HEK293 (cell line): Measurements from ENCODE around the gene ZFP62.

Source experiments
- CTCF ChIA-PET: fragments of 350-600 bp; formaldehyde crosslinking; extraction: SDS; loops from one replicate; lab custom pipeline; 2021; ENCODE audit warnings: antibody characterized with exemption; lab: Yijun Ruan, JAX
- POLR2A ChIA-PET: fragments of 300-600 bp; formaldehyde crosslinking; extraction: SDS; loops from one replicate; lab custom pipeline; 2020; ENCODE audit warnings: antibody characterized with exemption, inconsistent platforms; lab: Yijun Ruan, JAX
- H3K27ac ChIP-seq: fragments of 200-500 bp; sonication (Bioruptor generic); 2 replicates; pipeline ENCODE4 v1.5.1; 2014; ENCODE audit warnings: low read depth, low read length, control low read depth, inconsistent platforms; ENCODE audit errors: extremely low read depth
- H3K36me3 ChIP-seq, 2 experiments: fragments of 200-500 bp in 1 of 2; sonication (Bioruptor generic) in 1 of 2; 1 replicate in 1 of 2; 2 replicates in 1 of 2; pipeline ENCODE4 v1.5.1; 2014 to 2017; ENCODE audit warnings: inconsistent platforms in 2 of 2, low read length in 2 of 2; ENCODE audit not compliant: control insufficient read depth in 2 of 2, insufficient read depth in 1 of 2
- H3K4me1 ChIP-seq: fragments of 200-500 bp; sonication (Bioruptor generic); 2 replicates; pipeline ENCODE4 v1.5.1; 2014; ENCODE audit warnings: mild to moderate bottlenecking, low read length, inconsistent platforms; ENCODE audit not compliant: control insufficient read depth, insufficient read depth
- H3K4me3 ChIP-seq: 2 replicates; pipeline ENCODE4 v1.5.1; 2011; ENCODE audit warnings: low read depth, mild to moderate bottlenecking, control low read depth, low read length, moderate library complexity
- H3K9me3 ChIP-seq: fragments of 200-500 bp; sonication (Bioruptor generic); 2 replicates; pipeline ENCODE4 v1.5.1; 2014; ENCODE audit warnings: low read depth, low read length, inconsistent platforms; ENCODE audit not compliant: control insufficient read depth, insufficient read depth
- GLIS1 ChIP-seq: fragments of 450-650 bp; formaldehyde crosslinking; IDR thresholded peaks from 2 replicates; pipeline ENCODE4 v1.5.1; 2016; ENCODE audit warnings: missing biosample characterization, missing genetic modification characterization
- PRDM2 ChIP-seq: fragments of 450-650 bp; formaldehyde crosslinking; IDR thresholded peaks from 2 replicates; pipeline ENCODE4 v1.5.1; 2016; ENCODE audit warnings: missing biosample characterization, missing genetic modification characterization, borderline replicate concordance
- YY2 ChIP-seq: fragments of 450-650 bp; formaldehyde crosslinking; IDR thresholded peaks from 2 replicates; pipeline ENCODE4 v1.5.1; 2016; ENCODE audit warnings: missing biosample characterization, missing genetic modification characterization
- ZNF529 ChIP-seq: fragments of 450-650 bp; formaldehyde crosslinking; IDR thresholded peaks from 2 replicates; pipeline ENCODE4 v1.5.1; 2017; ENCODE audit warnings: missing genetic modification characterization, missing biosample characterization; ENCODE audit not compliant: insufficient replicate concordance
- ZNF596 ChIP-seq: fragments of 450-650 bp; IDR thresholded peaks from 2 replicates; pipeline ENCODE4 v1.5.0; 2018; ENCODE audit warnings: missing biosample characterization, mild to moderate bottlenecking, missing genetic modification characterization, moderate library complexity
- ZNF600 ChIP-seq: fragments of 450-650 bp; formaldehyde crosslinking; IDR thresholded peaks from 2 replicates; pipeline ENCODE4 v1.5.1; 2016; ENCODE audit warnings: missing biosample characterization, missing genetic modification characterization
- ZNF660 ChIP-seq: fragments of 450-650 bp; IDR thresholded peaks from 2 replicates; pipeline ENCODE4 v1.5.1; 2018; ENCODE audit warnings: missing biosample characterization, mild to moderate bottlenecking, missing genetic modification characterization
- ZNF768 ChIP-seq: fragments of 450-650 bp; formaldehyde crosslinking; IDR thresholded peaks from 2 replicates; pipeline ENCODE4 v1.5.1; 2018; ENCODE audit warnings: missing biosample characterization, mild to moderate bottlenecking, missing genetic modification characterization
- ZXDB ChIP-seq: fragments of 450-650 bp; formaldehyde crosslinking; IDR thresholded peaks from 2 replicates; pipeline ENCODE4 v1.5.1; 2016; ENCODE audit warnings: missing biosample characterization, missing genetic modification characterization
- TF ChIP-seq, protein P1 (sequence below): fragments of 450-650 bp; formaldehyde crosslinking; IDR thresholded peaks from 2 replicates; pipeline ENCODE4 v1.5.1; 2016; ENCODE audit warnings: missing biosample characterization, missing genetic modification characterization
- TF ChIP-seq, protein P2 (sequence below): fragments of 450-650 bp; formaldehyde crosslinking; IDR thresholded peaks from 2 replicates; pipeline ENCODE4 v1.5.1; 2017; ENCODE audit warnings: missing biosample characterization, missing genetic modification characterization

The ZFP62 gene

GRCh38 chr5:180818677-180819341 is 42.3 kb downstream of the ZFP62 start:
- TF ChIP-seq ZNF768 (tag by site-specific recombination) (peak; percentile 91; the same call in 1 of the 2 replicates), PRDM2 (tag by site-specific recombination) (no peak)
- Histone ChIP-seq H3K4me1 (peaks cover 18% of the 10 kb centered on the region), H3K36me3 (no peaks in the 10 kb centered on the region), H3K4me3 (no peak overlapping the region), H3K27ac (no peak overlapping the region), H3K9me3 (no peaks in the 10 kb centered on the region)
- ChIA-PET CTCF (interaction anchor here (0.7 kb wide), 1 partner anchor 14 kb away, joined by 3 read pairs; no protein-coding TSS in a partner anchor), POLR2A (interaction anchor here (0.6 kb wide), 1 partner anchor 8 kb away, joined by 4 read pairs; no protein-coding TSS in a partner anchor)

GRCh38 chr5:180817893-180818674 is 43.0 kb downstream of the ZFP62 start:
- Histone ChIP-seq H3K4me1 (peaks cover 22% of the 10 kb centered on the region), H3K4me3 (no peak overlapping the region), H3K9me3 (no peaks in the 10 kb centered on the region), H3K36me3 (no peaks in the 10 kb centered on the region), H3K27ac (no peak overlapping the region)
- TF ChIP-seq ZNF660 (tag by site-specific recombination) (no peak), ZNF600 (no peak), ZNF596 (tag by site-specific recombination) (no peak), GLIS1 (no peak), YY2 (no peak), ZNF529 (tag by site-specific recombination) (no peak), ZXDB (tag by site-specific recombination) (no peak)
- TF ChIP-seq, protein P1, sequence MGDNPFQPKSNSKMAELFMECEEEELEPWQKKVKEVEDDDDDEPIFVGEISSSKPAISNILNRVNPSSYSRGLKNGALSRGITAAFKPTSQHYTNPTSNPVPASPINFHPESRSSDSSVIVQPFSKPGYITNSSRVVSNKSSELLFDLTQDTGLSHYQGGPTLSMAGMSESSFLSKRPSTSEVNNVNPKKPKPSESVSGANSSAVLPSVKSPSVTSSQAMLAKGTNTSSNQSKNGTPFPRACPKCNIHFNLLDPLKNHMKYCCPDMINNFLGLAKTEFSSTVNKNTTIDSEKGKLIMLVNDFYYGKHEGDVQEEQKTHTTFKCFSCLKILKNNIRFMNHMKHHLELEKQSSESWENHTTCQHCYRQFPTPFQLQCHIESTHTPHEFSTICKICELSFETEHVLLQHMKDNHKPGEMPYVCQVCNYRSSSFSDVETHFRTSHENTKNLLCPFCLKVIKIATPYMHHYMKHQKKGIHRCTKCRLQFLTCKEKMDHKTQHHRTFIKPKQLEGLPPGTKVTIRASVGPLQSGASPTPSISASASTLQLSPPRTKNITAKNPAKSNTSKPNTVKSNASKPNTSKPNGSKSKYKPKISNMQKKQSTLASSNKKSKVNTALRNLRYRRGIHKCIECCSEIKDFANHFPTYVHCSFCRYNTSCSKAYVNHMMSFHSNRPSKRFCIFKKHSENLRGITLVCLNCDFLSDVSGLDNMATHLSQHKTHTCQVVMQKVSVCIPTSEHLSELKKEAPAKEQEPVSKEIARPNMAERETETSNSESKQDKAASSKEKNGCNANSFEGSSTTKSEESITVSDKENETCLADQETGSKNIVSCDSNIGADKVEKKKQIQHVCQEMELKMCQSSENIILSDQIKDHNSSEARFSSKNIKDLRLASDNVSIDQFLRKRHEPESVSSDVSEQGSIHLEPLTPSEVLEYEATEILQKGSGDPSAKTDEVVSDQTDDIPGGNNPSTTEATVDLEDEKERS (tag by site-specific recombination): no peak
- TF ChIP-seq, protein P2, sequence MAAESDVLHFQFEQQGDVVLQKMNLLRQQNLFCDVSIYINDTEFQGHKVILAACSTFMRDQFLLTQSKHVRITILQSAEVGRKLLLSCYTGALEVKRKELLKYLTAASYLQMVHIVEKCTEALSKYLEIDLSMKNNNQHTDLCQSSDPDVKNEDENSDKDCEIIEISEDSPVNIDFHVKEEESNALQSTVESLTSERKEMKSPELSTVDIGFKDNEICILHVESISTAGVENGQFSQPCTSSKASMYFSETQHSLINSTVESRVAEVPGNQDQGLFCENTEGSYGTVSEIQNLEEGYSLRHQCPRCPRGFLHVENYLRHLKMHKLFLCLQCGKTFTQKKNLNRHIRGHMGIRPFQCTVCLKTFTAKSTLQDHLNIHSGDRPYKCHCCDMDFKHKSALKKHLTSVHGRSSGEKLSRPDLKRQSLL (tag by site-specific recombination): no peak
- CTCF ChIA-PET: interaction anchor here (0.7 kb wide), 1 partner anchor 15 kb away, joined by 3 read pairs; no protein-coding TSS in a partner anchor
- POLR2A ChIA-PET: interaction anchor here (0.6 kb wide), 1 partner anchor 8 kb away, joined by 4 read pairs; no protein-coding TSS in a partner anchor
